ENCODE results near the gene RPTN.

Gene RPTN, protein sequence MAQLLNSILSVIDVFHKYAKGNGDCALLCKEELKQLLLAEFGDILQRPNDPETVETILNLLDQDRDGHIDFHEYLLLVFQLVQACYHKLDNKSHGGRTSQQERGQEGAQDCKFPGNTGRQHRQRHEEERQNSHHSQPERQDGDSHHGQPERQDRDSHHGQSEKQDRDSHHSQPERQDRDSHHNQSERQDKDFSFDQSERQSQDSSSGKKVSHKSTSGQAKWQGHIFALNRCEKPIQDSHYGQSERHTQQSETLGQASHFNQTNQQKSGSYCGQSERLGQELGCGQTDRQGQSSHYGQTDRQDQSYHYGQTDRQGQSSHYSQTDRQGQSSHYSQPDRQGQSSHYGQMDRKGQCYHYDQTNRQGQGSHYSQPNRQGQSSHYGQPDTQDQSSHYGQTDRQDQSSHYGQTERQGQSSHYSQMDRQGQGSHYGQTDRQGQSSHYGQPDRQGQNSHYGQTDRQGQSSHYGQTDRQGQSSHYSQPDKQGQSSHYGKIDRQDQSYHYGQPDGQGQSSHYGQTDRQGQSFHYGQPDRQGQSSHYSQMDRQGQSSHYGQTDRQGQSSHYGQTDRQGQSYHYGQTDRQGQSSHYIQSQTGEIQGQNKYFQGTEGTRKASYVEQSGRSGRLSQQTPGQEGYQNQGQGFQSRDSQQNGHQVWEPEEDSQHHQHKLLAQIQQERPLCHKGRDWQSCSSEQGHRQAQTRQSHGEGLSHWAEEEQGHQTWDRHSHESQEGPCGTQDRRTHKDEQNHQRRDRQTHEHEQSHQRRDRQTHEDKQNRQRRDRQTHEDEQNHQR

DNA sequence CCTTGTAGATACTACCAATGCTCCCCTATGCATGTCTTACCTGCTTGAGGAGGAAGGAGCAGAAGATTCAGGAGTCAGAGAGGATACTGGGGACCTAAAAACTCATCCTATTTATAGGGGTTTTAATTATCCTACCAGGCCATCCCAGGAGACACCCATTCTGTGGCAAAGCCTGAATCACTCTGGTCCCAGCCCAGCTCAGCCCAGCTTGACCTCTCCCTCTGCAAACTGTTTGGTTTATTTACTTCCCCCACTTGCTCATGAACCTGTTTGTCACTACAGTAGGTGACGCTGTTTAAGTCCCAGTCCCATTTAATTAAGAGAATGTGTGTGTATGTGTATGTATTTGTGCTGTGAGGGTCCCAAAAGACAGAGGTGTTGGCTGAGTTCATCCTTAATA, at the start of gene RPTN:
Gene RPTN, minus strand, starts transcription at position 85 of the 400 bp plus-strand sequence. CDS start 1,339 bp downstream, outside the sequence.
- no peak for DNase-seq

DNA sequence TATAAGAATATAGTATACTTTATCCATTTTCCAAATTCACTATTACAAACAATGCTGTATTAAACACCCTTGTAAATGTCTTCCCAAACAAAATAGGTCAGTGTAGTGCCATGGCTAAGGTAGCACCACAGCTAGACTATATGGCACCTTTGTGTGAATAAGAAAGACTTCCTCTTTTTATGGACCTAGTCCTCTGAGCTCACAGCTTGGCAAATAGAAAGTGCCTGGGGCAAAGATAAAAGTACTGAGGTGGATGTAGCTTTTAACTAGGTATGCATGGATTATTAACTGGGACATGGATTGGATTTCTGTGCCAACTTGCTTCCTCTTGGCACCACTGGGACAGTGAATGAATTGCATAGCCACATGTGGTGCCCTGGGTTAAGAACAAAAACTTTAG, 40.0 kb upstream of the RPTN start:
- no peak for DNase-seq

DNA sequence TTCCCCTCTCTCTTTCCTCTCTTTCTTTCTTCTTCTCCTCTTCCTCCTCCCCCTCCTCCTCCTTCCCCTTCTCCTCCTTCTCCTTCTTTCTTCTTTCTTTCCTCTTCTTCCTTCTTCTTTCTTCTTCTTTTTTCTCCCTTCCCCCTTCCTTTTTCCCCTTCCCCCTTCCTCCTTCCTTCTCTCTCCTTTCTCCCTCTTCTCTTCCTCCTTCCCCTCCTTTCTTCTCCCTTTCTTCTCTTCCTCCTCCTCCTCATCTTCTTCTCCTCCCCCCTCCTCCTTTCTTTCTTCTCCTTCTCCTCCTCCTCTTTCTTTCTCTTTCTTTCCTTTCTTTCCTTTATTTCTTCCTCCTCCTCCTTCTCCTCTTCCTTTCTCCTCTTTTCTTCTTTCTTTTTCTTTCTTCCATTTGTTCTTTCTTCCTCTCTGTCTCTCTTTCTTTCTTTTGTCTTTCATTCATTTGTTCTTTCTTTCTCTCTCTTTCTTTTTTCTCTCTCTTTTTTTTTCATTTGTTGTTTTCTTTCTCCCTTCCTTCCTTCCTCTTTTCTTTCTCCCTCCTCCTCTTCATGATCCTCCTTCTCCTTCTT, 38.4 kb upstream of the RPTN start:
- no peak for DNase-seq

DNA sequence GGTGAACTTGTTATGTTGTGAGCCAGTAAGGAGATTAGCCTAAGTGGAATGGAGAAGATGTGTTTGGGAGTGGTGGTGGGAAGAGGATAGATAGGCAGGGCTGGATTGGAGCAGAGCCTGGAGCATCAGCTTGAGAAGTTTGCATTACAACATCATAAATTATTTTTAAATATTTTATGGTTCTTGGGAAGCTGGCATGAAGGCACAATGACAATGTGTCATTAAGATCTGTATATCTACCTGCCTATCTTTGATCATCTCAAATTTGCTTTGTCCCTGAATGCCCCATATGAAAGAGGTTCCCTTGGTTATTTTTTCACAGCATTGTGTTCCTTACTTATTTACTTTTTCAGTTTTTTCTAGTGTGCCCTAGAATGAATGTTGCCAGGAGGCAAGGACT, 32.7 kb upstream of the RPTN start:
- no peak for DNase-seq

DNA sequence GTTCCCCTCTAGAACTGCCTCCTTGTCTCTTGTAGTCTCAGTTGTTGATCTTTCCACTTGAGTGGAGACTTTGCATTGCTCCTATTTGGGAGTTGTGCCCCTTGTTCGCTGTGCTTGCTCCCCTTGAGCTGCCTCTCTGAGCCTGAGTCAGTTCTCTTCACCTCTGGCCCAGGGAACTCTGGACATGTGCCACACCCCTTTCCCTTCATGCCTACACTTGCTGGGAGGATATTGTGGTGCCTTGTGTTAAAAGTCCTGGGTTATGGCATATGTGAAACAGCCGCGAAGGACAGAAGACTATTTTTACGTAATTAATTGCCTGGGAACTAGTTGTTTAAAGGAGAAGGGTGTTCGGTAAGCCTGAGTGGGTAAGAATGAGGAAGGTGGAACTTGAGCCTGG, 32.2 kb upstream of the RPTN start:
- DNase-seq = no peak

DNA sequence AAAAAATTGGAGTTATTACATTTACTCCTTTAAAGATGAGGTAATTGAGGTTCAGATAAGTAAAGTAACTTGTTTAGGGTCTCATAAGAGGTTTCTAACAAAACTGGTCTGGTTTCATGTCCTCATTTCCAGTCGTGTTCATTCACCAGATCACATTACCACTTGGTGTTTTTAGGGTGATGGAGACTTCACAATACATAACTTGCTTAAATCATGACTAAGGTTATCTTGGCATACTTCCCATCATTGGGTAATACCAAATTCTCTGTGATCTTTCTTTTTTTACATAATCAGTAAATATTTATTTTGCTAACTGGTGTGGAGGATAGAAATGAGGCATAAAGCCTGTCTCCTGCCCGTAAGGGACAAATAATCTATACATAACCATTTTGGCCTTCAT, 31.6 kb upstream of the RPTN start:
- DNase-seq = no peak

DNA sequence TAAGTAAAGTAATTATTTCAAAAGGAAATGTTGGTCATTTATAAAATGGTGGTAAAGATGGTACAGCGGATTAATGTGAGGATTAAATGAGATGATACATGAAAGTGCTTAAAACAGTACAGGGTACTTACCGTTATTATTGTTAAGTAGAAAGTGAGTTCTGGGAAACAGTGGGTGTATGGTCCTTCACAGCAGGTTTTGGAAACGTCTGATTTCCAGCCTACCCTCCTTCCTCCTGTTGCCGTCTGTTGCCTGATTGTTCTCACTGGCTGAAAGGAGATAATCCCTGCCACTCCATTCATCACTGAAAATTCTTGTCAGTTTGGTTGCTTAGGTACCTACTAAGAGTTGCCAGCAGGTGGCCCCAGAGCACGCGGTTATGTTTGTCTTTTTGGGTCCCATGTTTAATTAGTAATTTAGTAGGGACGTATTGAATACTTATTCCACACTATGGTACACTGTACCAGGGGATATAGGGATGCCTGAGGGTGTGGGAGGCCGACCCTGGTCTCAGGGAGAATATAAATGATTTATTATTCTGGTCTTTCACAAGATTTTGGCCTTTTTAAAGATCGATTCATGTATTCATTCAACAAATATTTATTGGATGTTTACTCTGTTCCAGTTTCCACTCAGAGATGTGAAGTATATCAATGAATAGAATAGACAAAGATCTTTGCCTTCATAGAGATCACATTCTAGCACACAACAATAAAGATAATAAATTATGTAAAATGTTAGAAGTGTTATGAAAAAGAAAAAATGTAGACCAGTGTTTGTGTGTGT, 30.8 kb upstream of the RPTN start:
- DNase-seq = no peak

DNA sequence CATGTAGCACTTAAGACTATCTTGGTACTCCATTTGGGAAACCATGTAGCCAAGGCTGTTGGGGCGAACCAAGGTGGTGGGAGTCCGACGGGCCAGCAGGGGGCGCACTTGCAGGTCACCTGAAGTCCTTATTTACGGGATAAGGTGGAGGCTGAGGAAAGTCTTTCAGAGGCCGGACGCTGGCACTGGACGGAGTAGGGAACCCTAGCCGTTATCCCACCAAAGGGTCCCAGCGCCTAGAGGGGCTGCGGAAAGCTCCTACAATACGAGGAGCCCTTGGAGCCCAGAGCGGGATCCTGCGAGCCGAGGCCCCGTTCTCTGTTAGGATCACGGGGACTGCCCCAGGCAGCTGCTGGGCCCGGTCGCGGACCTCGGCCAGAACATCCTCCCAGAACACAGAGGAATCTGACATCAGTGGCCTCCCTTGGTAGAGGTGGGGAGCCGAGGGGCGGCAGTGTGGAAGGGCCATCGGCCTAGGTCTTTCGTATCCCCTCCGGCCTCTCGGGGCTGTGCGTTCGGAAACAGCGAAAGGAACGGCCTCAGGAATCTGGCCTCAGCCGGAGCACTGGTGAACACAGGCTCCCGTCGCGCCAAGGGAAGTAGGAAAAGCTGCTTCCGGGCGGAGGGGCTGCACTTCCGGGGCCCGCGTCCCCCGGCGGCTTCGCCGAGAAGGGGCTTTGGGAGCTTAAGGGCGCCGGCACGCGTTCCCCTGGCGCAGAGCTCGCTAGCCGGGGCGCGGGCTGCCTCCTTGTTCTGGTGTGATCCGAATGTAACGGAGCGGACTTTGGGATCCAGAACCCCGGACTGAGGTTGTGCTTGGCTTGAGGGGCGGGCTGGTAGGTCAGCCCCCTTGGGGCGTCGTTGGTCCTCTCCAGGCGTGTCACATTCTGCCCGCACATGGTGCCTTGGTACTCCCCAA, 29.9 kb upstream of the RPTN start:
- no peak for DNase-seq

DNA sequence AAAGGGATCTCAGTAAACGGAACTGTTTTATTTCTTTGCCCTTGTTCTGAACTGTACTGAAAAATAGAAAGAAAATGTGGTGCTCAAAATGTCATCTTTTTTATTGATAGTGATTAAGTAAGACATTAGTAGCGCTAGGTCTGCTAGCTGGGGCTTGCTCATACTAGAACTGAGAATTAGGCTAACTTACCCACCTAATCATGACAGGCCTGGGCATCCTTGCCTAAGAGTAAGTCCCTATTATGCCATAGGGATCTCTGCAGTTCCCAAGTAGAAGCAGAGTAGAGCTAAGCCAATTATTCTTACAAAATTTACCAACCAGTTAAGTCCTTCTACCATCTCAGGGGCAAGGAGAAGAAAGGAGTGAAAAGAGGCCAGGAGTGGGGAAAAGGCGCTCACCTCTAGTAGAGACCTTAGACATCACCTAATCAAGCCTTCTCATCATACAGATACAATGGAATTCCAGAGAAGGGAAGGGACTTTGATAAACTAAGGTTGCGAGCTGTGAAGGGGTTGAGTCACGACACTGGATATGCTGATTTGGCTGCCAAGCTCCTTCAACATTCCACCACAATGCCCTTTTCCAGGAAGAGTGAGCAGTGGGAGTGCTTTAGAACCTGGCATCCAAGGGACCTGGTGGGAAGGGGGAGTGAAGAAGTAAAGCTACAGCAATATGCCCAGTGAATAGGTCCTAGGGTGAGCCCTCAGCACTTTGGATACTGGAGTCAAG, 27.7 kb upstream of the RPTN start:
- no peak for DNase-seq

DNA sequence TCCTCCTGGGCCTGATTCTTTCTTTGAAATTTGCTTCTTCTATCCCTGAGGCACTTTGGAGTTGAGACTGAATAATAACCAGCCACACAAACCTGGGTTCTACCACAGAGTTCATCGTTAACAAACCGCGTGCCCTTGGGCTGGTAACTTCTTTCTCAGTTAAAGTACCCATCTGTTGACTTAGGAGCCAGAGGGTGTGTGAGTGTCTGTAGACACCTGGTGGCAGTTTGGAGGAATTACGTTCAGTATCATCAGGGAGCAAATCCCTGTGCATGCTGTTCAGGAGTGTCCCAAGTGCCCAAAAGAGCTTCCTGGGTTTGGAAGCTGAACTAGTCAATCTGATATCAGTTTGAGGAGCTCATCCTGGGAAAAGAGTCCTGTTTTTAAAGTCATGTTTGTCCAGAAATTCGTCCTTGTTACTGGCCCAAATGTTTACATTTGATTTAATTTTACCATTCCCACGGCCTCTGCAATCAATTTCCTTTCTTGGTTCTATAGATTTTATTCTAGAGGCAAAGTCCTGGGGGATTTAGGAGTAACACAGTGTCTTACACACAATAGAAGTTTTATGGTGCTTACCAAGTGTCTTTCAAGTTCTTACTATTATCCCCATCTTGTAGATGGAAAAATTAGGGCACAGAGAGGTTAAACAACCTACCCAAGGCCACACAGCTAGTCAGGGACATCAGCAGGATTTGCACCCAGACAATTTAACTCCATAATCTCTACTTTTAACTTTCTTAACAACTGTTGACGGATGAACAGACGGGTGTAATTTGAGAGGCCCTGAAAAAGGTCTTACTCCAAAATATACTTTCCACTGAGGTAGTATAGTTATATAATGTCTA, 26.7 kb upstream of the RPTN start:
- peak; percentile 7 for DNase-seq

DNA sequence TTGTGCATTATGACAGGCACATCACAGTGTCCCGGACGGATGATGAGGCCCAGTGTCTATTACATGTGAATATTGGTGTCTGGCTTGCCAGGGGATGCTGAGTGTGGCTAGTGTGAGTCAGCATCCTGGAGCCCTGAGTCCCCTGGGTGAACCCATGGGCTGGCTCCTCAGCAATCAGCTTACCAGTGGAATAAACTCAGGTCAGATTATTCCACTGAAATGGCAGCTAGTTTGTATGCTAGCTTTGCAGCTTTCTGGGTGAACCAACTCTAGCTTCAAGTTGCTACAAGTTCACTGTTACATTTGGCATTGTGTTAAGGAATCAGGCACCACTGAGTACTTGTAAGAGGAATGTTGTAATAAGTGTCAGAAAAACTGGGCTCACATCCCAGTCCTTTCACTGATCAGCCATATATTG, 23.9 kb upstream of the RPTN start:
- DNase-seq = no peak

DNA sequence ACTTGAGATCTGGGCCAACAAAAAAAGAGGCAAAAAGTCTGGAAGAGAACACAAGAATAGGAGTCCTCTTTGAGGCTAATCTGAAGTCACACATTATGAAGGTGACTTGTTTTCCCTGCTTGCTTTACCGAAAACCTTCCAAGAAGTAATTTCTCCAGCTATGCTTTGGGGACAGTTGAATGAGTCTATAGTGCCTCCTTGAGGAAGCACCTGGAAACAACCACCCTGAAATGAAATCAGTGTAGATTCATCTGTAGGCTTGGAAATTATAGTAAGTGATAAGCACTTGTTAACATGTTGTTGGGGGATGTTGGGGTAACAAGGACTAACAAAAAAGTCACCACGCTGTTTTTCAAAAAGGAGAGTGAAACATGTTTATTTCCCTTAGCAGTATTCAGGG, 23.4 kb upstream of the RPTN start:
- no peak for DNase-seq

DNA sequence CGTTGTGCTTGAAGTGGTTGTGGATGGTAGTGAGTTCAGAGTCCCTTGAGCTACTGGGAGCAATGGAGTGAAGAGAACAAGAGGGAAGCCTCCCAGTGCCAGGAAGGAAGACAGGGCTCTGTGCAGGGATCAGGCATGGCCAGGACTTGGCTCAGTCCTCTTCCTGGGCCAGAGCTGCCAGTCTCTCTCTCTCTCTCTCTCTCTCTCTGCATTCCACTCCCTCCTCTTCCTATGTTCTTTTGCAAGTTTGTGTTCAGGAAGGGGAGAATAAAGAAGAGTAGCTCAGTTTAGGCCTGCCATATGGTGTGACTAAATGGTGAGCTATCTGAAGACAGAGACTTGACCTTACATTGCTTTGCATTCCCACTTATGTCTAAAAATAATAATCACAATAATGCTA, 20.5 kb upstream of the RPTN start:
- DNase-seq = no peak

DNA sequence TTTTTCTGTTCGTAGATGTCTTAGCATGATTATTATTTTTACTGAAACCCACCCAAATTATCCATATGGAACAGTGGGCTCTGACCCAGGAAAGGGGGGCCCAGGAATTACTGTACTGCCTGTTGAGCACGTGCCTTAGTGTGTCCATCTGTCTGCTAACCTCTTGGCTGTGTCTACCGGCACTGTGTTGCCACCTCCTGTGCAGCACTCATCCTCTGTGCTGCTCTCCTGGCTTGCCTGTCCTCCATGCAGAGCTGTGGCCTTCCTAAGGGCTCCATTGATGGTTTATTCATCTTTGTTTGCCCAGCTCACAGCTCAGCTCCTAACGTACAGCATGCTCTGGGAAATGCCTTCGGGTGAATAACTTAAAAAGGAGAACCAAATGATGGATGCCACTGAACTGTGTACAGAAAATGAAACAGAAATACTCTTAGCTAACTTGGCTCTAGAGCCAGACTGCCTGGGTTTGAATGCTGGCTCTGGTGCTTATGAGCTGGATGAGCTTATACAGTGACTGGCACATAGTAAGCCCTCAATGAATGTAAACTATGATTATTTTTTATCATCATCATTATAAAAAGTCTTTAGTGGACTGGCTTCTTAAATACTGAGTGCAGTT, 11.4 kb upstream of the RPTN start:
- DNase-seq = no peak

DNA sequence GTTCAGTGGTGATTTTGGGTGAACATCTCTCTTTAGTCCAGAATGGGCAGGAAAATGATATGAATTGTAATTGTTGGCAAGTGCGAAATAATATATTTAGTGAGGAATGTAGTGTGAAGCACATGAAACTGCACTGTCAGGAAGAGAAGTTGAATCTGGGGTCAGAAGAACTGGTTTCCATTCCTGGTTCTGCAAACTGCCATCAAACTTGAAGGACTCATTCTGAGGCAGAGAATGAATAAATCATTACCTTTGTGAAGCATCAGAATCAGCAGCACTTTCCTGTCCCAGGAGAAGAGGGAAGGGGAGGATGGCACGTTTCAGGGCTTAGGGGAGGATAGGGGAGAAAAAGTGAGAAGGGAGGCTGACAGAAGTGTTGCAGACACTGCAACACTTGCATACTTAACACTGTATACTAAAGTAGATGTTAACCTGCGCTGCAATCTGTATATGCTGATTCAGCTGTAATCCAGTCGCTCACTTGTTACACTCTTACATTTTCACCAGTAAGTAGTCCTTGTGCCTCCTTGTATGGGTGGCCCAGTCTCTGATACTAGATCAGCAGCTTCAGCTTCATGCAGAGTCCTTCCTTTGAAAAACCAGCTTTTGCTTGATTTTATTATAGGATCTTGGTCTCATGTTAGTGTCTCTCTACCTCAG, 10.5 kb upstream of the RPTN start:
- DNase-seq = no peak

DNA sequence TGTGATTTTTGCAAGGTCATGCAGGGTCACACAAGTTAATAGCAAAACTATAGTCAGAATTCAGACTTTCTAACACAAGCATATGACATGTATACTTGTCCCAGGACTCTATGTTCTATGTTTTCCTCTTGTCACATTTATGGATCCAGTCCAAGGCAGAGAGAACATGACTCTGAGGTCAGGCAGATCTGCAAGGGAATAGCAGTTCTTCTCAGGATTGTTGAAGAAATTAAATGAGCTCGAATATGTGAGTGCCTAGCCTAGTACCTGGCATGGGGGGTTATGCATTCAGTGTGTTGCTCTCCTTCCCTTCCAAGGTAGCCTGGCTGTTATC, 9.5 kb upstream of the RPTN start:
- no peak for DNase-seq

DNA sequence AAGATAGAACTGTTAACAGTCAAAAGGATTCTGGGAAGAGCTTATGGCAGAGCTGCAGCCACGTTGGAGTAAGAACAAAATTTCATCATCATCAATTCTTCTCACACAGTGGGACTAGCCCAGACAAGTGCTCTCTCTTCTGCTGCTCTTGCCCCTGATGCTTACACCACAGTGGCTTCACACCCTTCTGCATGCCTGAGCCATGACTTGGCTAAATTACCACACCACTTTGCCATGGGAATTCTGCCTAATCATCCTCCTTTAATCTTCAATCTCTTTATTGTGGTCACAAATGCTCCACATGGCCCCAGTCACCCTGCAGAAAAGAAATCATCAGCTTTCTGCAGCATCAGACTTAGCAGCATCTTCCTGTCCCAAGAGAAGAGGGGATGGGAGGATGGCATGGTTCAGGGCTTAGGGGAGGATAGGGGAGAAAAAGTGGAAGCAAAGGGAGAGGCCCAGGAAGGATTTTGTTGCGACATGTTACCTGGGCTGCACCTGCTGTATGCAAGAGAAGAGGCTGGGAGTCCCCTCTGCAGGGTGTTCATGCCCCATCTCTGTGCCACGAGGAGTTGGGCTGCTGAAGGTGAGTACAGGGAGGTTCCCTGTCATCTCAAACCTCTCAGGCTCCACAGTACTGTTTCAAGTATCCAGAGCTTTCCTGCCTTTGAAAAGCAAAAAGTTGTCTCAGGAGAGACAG, 9.0 kb upstream of the RPTN start:
- DNase-seq = no peak

DNA sequence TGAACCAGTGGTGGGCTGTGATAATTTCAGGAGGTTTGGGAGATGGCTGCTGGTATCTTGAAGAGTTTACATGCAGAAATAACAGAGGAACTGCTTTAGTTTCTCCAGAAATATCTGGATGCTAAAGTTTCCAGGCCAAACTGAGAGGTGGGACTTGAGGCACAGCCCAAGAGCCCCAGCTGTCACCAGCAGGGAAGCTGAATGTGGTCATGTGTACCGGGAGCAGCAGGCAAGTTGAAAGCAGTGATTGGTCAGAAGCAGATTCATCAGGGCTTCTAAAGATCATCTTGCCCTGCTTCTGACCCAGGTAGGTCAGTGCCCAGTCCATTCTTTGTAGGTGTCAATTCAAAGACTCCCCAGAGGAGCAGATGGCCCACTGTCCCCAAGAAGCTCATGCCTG, 7.9 kb upstream of the RPTN start:
- no peak for DNase-seq

Data from DMS79 (cell line).